ENCODE data around the gene LSM7.

Gene LSM7

GRCh38 chr19:2343289-2343982, 15.1 kb upstream of the LSM7 start:
- Histone ChIP-seq H3K27ac (replicated peaks) (no peak overlapping the region), H3K4me3 (replicated peaks; ENCODE audit: insufficient read depth, low read length) (no peak overlapping the region), H3K27me3 (ENCODE audit: insufficient read depth, poor library complexity, severe bottlenecking) (no peaks in the 10 kb centered on the region)
- no peak for DNase-seq (ENCODE audit: low read depth in 1 of 2, low spot score in 1 of 2)
- TF ChIP-seq POLR2AphosphoS5 (IDR thresholded peaks at IDR 0.05; ENCODE audit: low read depth) (no peak), SPI1 (IDR thresholded peaks at IDR 0.05; ENCODE audit: borderline replicate concordance, low read depth) (no peak)
- TF ChIP-seq, protein P1, sequence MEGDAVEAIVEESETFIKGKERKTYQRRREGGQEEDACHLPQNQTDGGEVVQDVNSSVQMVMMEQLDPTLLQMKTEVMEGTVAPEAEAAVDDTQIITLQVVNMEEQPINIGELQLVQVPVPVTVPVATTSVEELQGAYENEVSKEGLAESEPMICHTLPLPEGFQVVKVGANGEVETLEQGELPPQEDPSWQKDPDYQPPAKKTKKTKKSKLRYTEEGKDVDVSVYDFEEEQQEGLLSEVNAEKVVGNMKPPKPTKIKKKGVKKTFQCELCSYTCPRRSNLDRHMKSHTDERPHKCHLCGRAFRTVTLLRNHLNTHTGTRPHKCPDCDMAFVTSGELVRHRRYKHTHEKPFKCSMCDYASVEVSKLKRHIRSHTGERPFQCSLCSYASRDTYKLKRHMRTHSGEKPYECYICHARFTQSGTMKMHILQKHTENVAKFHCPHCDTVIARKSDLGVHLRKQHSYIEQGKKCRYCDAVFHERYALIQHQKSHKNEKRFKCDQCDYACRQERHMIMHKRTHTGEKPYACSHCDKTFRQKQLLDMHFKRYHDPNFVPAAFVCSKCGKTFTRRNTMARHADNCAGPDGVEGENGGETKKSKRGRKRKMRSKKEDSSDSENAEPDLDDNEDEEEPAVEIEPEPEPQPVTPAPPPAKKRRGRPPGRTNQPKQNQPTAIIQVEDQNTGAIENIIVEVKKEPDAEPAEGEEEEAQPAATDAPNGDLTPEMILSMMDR (IDR thresholded peaks at IDR 0.05; ENCODE audit: insufficient read depth, low read length) = no peak

GRCh38 chr19:2342656-2343288, 14.4 kb upstream of the LSM7 start:
- no peak overlapping the region for H3K27ac ChIP-seq (replicated peaks)
- no peaks in the 10 kb centered on the region for H3K27me3 ChIP-seq (ENCODE audit: insufficient read depth, poor library complexity, severe bottlenecking)
- TF ChIP-seq, protein P1 (IDR thresholded peaks at IDR 0.05; ENCODE audit: insufficient read depth, low read length) = no peak
- TF ChIP-seq SPI1 (IDR thresholded peaks at IDR 0.05; ENCODE audit: borderline replicate concordance, low read depth) (no peak), POLR2AphosphoS5 (IDR thresholded peaks at IDR 0.05; ENCODE audit: low read depth) (no peak), GABPA (IDR thresholded peaks at IDR 0.05; ENCODE audit: low read depth) (no peak)
- TF ChIP-seq, protein P2, sequence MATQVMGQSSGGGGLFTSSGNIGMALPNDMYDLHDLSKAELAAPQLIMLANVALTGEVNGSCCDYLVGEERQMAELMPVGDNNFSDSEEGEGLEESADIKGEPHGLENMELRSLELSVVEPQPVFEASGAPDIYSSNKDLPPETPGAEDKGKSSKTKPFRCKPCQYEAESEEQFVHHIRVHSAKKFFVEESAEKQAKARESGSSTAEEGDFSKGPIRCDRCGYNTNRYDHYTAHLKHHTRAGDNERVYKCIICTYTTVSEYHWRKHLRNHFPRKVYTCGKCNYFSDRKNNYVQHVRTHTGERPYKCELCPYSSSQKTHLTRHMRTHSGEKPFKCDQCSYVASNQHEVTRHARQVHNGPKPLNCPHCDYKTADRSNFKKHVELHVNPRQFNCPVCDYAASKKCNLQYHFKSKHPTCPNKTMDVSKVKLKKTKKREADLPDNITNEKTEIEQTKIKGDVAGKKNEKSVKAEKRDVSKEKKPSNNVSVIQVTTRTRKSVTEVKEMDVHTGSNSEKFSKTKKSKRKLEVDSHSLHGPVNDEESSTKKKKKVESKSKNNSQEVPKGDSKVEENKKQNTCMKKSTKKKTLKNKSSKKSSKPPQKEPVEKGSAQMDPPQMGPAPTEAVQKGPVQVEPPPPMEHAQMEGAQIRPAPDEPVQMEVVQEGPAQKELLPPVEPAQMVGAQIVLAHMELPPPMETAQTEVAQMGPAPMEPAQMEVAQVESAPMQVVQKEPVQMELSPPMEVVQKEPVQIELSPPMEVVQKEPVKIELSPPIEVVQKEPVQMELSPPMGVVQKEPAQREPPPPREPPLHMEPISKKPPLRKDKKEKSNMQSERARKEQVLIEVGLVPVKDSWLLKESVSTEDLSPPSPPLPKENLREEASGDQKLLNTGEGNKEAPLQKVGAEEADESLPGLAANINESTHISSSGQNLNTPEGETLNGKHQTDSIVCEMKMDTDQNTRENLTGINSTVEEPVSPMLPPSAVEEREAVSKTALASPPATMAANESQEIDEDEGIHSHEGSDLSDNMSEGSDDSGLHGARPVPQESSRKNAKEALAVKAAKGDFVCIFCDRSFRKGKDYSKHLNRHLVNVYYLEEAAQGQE (IDR thresholded peaks at IDR 0.05; ENCODE audit: insufficient replicate concordance, low read depth) = no peak
- no peak overlapping the region for H3K4me3 ChIP-seq (replicated peaks; ENCODE audit: insufficient read depth, low read length)
- DNase-seq (ENCODE audit: low read depth in 1 of 2, low spot score in 1 of 2) = no peak

- DNase-seq (ENCODE audit: low read depth in 1 of 2, low spot score in 1 of 2) = no peak
- TF ChIP-seq, protein P2 (IDR thresholded peaks at IDR 0.05; ENCODE audit: insufficient replicate concordance, low read depth) = no peak
- TF ChIP-seq POLR2AphosphoS5 (IDR thresholded peaks at IDR 0.05; ENCODE audit: low read depth) = no peak
- no peak for TF ChIP-seq GABPA (IDR thresholded peaks at IDR 0.05; ENCODE audit: low read depth)
- no peak for TF ChIP-seq SPI1 (IDR thresholded peaks at IDR 0.05; ENCODE audit: borderline replicate concordance, low read depth)
- TF ChIP-seq, protein P1 (IDR thresholded peaks at IDR 0.05; ENCODE audit: insufficient read depth, low read length) = no peak
- H3K27me3 ChIP-seq (ENCODE audit: insufficient read depth, poor library complexity, severe bottlenecking) = no peaks in the 10 kb centered on the region
- no peak overlapping the region for H3K27ac ChIP-seq (replicated peaks)
- no peak overlapping the region for H3K4me3 ChIP-seq (replicated peaks; ENCODE audit: insufficient read depth, low read length)
Measured at GRCh38 chr19:2341982-2342381, 13.6 kb upstream of the LSM7 start.

Measured in HL-60 (cell line).